ENCODE data around the gene CALML3. TPM values are rescaled to one million over a fixed set of nuclear protein-coding genes. Genes with fewer than 3 reads are reported as not detected.

The CALML3 gene
- total RNA-seq, 1 experiment from 2014 or later = not detected

GRCh38 chr10:5559642-5560141, 34.9 kb downstream of the CALML3 start:
- Histone ChIP-seq H3K36me3 (ENCODE audit: low read depth) (no peaks in the 10 kb centered on the region), H3K27me3 (ENCODE audit: insufficient read depth, low read depth) (no peaks in the 10 kb centered on the region), H2AFZ (no peak overlapping the region), H3F3A (ENCODE audit: insufficient read depth, low read depth) (no peaks in the 10 kb centered on the region), H4K20me1 (ENCODE audit: insufficient read depth) (no peaks in the 10 kb centered on the region), H3K4me1 (replicated peaks; ENCODE audit: insufficient read depth) (no peaks in the 10 kb centered on the region), H3K79me2 (ENCODE audit: low read depth) (no peaks in the 10 kb centered on the region), H3K27ac (no peak overlapping the region), H3K4me3 (no peak overlapping the region), H3K9me3 (ENCODE audit: insufficient read depth, low read depth) (no peaks in the 10 kb centered on the region), H3K9me2 (ENCODE audit: insufficient read depth) (no peaks in the 10 kb centered on the region), H3K4me2 (no peak overlapping the region)
- intact Hi-C loops (cut with micrococcal nuclease; ENCODE audit: unreplicated experiment) = no loop called here
- TF ChIP-seq EZH2 (IDR thresholded peaks at IDR 0.05; ENCODE audit: low read depth) (no peak), CTCF (conservative IDR thresholded peaks at IDR 0.05) (no peak)
- CTCF ChIA-PET = no interaction called here
- no peak for DNase-seq
- no TSS peak for BruUV-seq (replicated peaks)
- POLR2A ChIA-PET (ENCODE audit: unreplicated experiment) = interaction anchor here (0.6 kb wide), 1 partner anchor 24 kb away, joined by 3 read pairs; no protein-coding TSS in a partner anchor

DNA sequence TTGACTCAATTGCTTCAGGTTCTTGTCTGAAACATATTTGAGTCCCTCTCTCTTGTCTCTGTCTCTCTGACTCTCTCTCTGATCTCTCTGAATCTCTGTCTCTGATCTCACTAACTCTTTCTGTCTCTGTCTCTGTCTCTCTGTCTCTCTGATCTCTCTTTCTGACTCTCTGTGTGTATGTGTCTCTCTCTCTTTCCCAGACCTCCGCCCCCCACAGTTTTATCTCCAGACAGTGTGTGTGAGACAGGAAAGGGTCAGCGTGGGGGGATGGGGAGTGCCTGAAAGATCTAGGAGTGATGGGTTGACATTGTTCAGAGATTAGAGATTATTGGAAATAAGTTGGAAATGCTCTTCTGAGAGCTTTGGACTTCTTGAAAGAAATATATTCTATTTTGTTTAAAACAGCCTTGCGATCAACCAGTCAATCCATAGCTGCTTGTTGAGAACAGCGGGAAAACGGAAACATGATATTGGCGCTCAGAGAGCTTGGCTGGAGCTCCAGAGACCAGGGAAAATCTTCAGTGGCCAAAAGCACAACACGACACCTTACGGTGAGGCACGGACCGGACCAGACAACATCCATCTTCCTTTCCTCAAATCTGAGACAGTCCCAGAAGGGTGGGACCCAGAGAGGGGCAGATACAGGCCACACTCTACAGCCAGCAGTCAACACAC, 35.5 kb downstream of the CALML3 start:
- H3K79me2 ChIP-seq (ENCODE audit: low read depth) = no peaks in the 10 kb centered on the region
- H3K9me3 ChIP-seq (ENCODE audit: insufficient read depth, low read depth) = no peaks in the 10 kb centered on the region
- TF ChIP-seq CTCF (conservative IDR thresholded peaks at IDR 0.05) (no peak), EZH2 (IDR thresholded peaks at IDR 0.05; ENCODE audit: low read depth) (no peak)
- no peak overlapping the region for H3K27ac ChIP-seq
- no peaks in the 10 kb centered on the region for H3K36me3 ChIP-seq (ENCODE audit: low read depth)
- H3K27me3 ChIP-seq (ENCODE audit: insufficient read depth, low read depth) = no peaks in the 10 kb centered on the region
- no peaks in the 10 kb centered on the region for H3F3A ChIP-seq (ENCODE audit: insufficient read depth, low read depth)
- BruUV-seq (replicated peaks) = no TSS peak
- ChIA-PET POLR2A (ENCODE audit: unreplicated experiment) (no interaction called here), CTCF (no interaction called here)
- H3K4me1 ChIP-seq (replicated peaks; ENCODE audit: insufficient read depth) = no peaks in the 10 kb centered on the region
- H3K4me3 ChIP-seq = no peak overlapping the region
- no peak overlapping the region for H3K4me2 ChIP-seq
- DNase-seq = no peak
- intact Hi-C loops (cut with micrococcal nuclease; ENCODE audit: unreplicated experiment) = no loop called here
- no peaks in the 10 kb centered on the region for H3K9me2 ChIP-seq (ENCODE audit: insufficient read depth)
- no peaks in the 10 kb centered on the region for H4K20me1 ChIP-seq (ENCODE audit: insufficient read depth)
- H2AFZ ChIP-seq = no peak overlapping the region

GRCh38 chr10:5560817-5561703, 36.3 kb downstream of the CALML3 start:
- H3K4me3 ChIP-seq = no peak overlapping the region
- H3K4me2 ChIP-seq = no peak overlapping the region
- H3K9me2 ChIP-seq (ENCODE audit: insufficient read depth) = no peaks in the 10 kb centered on the region
- H4K20me1 ChIP-seq (ENCODE audit: insufficient read depth) = no peaks in the 10 kb centered on the region
- BruUV-seq (replicated peaks) = no TSS peak
- no peaks in the 10 kb centered on the region for H3K9me3 ChIP-seq (ENCODE audit: insufficient read depth, low read depth)
- no peaks in the 10 kb centered on the region for H3K4me1 ChIP-seq (replicated peaks; ENCODE audit: insufficient read depth)
- POLR2A ChIA-PET (ENCODE audit: unreplicated experiment) = no interaction called here
- H3K79me2 ChIP-seq (ENCODE audit: low read depth) = no peaks in the 10 kb centered on the region
- H3K27ac ChIP-seq = no peak overlapping the region
- no peaks in the 10 kb centered on the region for H3F3A ChIP-seq (ENCODE audit: insufficient read depth, low read depth)
- intact Hi-C loops (cut with micrococcal nuclease; ENCODE audit: unreplicated experiment) = no loop called here
- CTCF ChIA-PET = no interaction called here
- DNase-seq = no peak
- no peak for TF ChIP-seq CTCF (conservative IDR thresholded peaks at IDR 0.05)
- H3K36me3 ChIP-seq (ENCODE audit: low read depth) = no peaks in the 10 kb centered on the region
- H2AFZ ChIP-seq = no peak overlapping the region
- H3K27me3 ChIP-seq (ENCODE audit: insufficient read depth, low read depth) = no peaks in the 10 kb centered on the region
